HepG2 (cell line): ENCODE results near the gene GALNT1. TPM values are rescaled to one million over a fixed set of nuclear protein-coding genes. Genes with fewer than 3 reads are reported as not detected.

Experiments
- ATAC-seq: fragments of 200-7000 bp; cut with Tn5 transposase; 3 replicates; pipeline ENCODE4 v1.9.1; 2020; ENCODE audit warnings: mild to moderate bottlenecking, moderate library complexity
- BruUV-seq: library from RNA; stranded (reverse); fragments of 400-500 nt; replicated peaks from 2 replicates; lab custom pipeline; 2021; lab: Mats Ljungman, UMichigan
- CTCF ChIA-PET: fragments of 300-600 bp; formaldehyde crosslinking; extraction: SDS; loops from one replicate; lab custom pipeline; 2021; ENCODE audit warnings: low total read pairs, inconsistent platforms, low intra/inter-chr PET ratio; lab: Yijun Ruan, JAX
- POLR2A ChIA-PET: fragments of 350-600 bp; sonication (Branson Sonifier 250); formaldehyde crosslinking; loops from one replicate; lab custom pipeline; 2020; ENCODE audit warnings: antibody characterized with exemption, inconsistent platforms; lab: Yijun Ruan, JAX
- DNase-seq: peaks from one replicate; pipeline ENCODE4 v3.0.0-alpha.2; 2015; ENCODE audit warnings: low spot score
- FAIRE-seq: peaks from 3 replicates; lab custom pipeline; 2011; peaks lifted over from hg19 to GRCh38; lab: Jason Lieb, UNC
- H2AFZ ChIP-seq: one replicate; pipeline ENCODE4 v1.6.1; 2011; ENCODE audit warnings: low read length, inconsistent platforms
- H3K27ac ChIP-seq: fragments of 300-600 bp; 3 replicates; pipeline ENCODE4 v1.8.0; 2011; ENCODE audit warnings: mixed run types, mild to moderate bottlenecking, mixed read lengths, low read length, inconsistent platforms; ENCODE audit not compliant: insufficient read depth; ENCODE audit errors: extremely low read length
- H3K27me3 ChIP-seq, 2 experiments: fragments of 200-600 bp in 1 of 2; 2 replicates in 1 of 2; 3 replicates in 1 of 2; pipeline versions ENCODE4 v1.6.0 to v1.8.0; 2011; ENCODE audit warnings: low read length in 2 of 2, mild to moderate bottlenecking in 2 of 2, moderate library complexity in 2 of 2, inconsistent platforms in 1 of 2; ENCODE audit not compliant: insufficient read depth in 2 of 2, control insufficient read depth in 1 of 2
- H3K36me3 ChIP-seq, 2 experiments: fragments of 200-600 bp in 1 of 2; replicated peaks in 1 of 2; 2 replicates in 1 of 2; 3 replicates in 1 of 2; pipeline versions ENCODE4 v1.5.1 to v1.8.0; 2011; ENCODE audit warnings: low read length in 2 of 2, inconsistent platforms in 1 of 2; ENCODE audit not compliant: insufficient read depth in 2 of 2, control insufficient read depth in 1 of 2
- H3K4me1 ChIP-seq: 2 replicates; pipeline ENCODE4 v1.5.1; 2012; ENCODE audit warnings: low read length, inconsistent platforms; ENCODE audit not compliant: insufficient read depth
- H3K4me2 ChIP-seq: 2 replicates; pipeline ENCODE4 v1.6.0; 2011; ENCODE audit warnings: low read depth, low read length, inconsistent platforms
- H3K4me3 ChIP-seq, 3 experiments: fragments of 200-600 bp in 1 of 3; sonication (generic), shearing (Covaris generic) in 1 of 3; replicated peaks in 1 of 3; 2 replicates each; pipeline ENCODE4 v1.5.1; 2011 to 2016; ENCODE audit warnings: low read length in 3 of 3, inconsistent platforms in 2 of 3, low read depth in 2 of 3, mild to moderate bottlenecking in 2 of 3, control low read depth in 1 of 3, mixed read lengths in 1 of 3; ENCODE audit not compliant: insufficient read depth in 1 of 3
- H3K79me2 ChIP-seq: one replicate; pipeline ENCODE4 v1.6.1; 2011; ENCODE audit warnings: low read length, inconsistent platforms; ENCODE audit not compliant: insufficient read depth
- H3K9ac ChIP-seq: 2 replicates; pipeline ENCODE4 v1.6.0; 2011; ENCODE audit warnings: mild to moderate bottlenecking, low read depth, low read length, inconsistent platforms; ENCODE audit not compliant: insufficient read depth
- H3K9me3 ChIP-seq: 2 replicates; pipeline ENCODE4 v1.5.1; 2012; ENCODE audit warnings: mild to moderate bottlenecking, low read length
- H4K20me1 ChIP-seq: 2 replicates; pipeline ENCODE4 v1.6.0; 2011; ENCODE audit warnings: inconsistent platforms, mild to moderate bottlenecking, low read length, moderate library complexity; ENCODE audit not compliant: insufficient read depth
- CC2D1A ChIP-seq: sonication (generic); formaldehyde crosslinking; IDR thresholded peaks from 2 replicates; pipeline ENCODE4 v1.8.1; 2023; ENCODE audit warnings: mild to moderate bottlenecking, missing genetic modification reagents
- DBP ChIP-seq: sonication (generic); formaldehyde crosslinking; IDR thresholded peaks from 2 replicates; pipeline ENCODE4 v1.4.0; 2020; ENCODE audit warnings: missing genetic modification reagents; ENCODE audit errors: not compliant biosample characterization
- FOXP1 ChIP-seq, 2 experiments: fragments of 450-650 bp in 1 of 2; IDR thresholded peaks; 2 replicates each; pipeline ENCODE4 v1.6.1; 2017 to 2018; ENCODE audit warnings: antibody characterized with exemption in 1 of 2
- HNRNPL ChIP-seq: fragments of 200-400 bp; formaldehyde crosslinking; IDR thresholded peaks from 2 replicates; pipeline ENCODE4 v1.6.1; 2017; ENCODE audit warnings: mild to moderate bottlenecking, low read depth, low read length
- MEF2D ChIP-seq: sonication (generic); formaldehyde crosslinking; IDR thresholded peaks from 2 replicates; pipeline ENCODE4 v1.5.1; 2020; ENCODE audit warnings: mild to moderate bottlenecking, missing genetic modification reagents
- SAFB2 ChIP-seq: sonication (generic); formaldehyde crosslinking; IDR thresholded peaks from 2 replicates; pipeline ENCODE4 v1.5.1; 2020; ENCODE audit warnings: missing genetic modification reagents, low read depth, mild to moderate bottlenecking, borderline replicate concordance
- THAP8 ChIP-seq: sonication (generic); formaldehyde crosslinking; IDR thresholded peaks from 2 replicates; pipeline ENCODE4 v1.5.1; 2020; ENCODE audit warnings: missing genetic modification reagents, mild to moderate bottlenecking, borderline replicate concordance
- WIZ ChIP-seq: sonication (generic); formaldehyde crosslinking; IDR thresholded peaks from 2 replicates; pipeline ENCODE4 v1.5.1; 2020; ENCODE audit warnings: mild to moderate bottlenecking, missing genetic modification reagents
- ZNF276 ChIP-seq: sonication (generic); formaldehyde crosslinking; IDR thresholded peaks from 2 replicates; pipeline ENCODE4 v1.4.0; 2020; ENCODE audit warnings: mild to moderate bottlenecking, low read depth, missing genetic modification reagents
- ZNF34 ChIP-seq: sonication (generic); formaldehyde crosslinking; IDR thresholded peaks from 2 replicates; pipeline ENCODE4 v1.4.0; 2020; ENCODE audit warnings: mild to moderate bottlenecking, missing genetic modification reagents, borderline replicate concordance
- ZNF576 ChIP-seq: sonication (generic); formaldehyde crosslinking; IDR thresholded peaks from 2 replicates; pipeline ENCODE4 v1.4.0; 2020; ENCODE audit warnings: mild to moderate bottlenecking, missing genetic modification reagents
- ZNF740 ChIP-seq: sonication (generic); formaldehyde crosslinking; IDR thresholded peaks from 2 replicates; pipeline ENCODE4 v1.4.0; 2020; ENCODE audit warnings: missing genetic modification reagents
- WGBS: methylation state at CpG from one replicate; pipeline ENCODE4 v1.1.6; 2017; ENCODE audit warnings: low lambda C conversion rate; 5-methylcytosine and 5-hydroxymethylcytosine counted together
- in situ Hi-C: cut with HindIII; loops from 2 replicates; pipeline ENCODE4 v1.10.0; 2017; ENCODE audit warnings: low pct_unique_long_range_greater_than_20kb; ENCODE audit not compliant: extremely low pct_ligation_motif_present
- intact Hi-C: fragments of 100-400 bp; cut with micrococcal nuclease; formaldehyde crosslinking; loops from one replicate; pipeline ENCODE4 v1.10.0; 2022; ENCODE audit not compliant: unreplicated experiment
- polyA plus RNA-seq, 8 experiments: library from polyadenylated mRNA; depleted of rRNA in 3 of 8; stranded (reverse) in 7 of 8; unstranded in 1 of 8; fragments of >200 nt; fragmentation: Illumina TruSeq in 4 of 8; extraction: Trizol in 4 of 8; gene quantifications; 2 replicates each; pipeline versions ENCODE4 v1.2.1 to v1.2.3, GENCODE V29; 2011 to 2016; ENCODE audit warnings: low read depth in 4 of 8, missing spikeins in 1 of 8, mixed read lengths in 1 of 8; ENCODE audit not compliant: insufficient read depth in 1 of 8
- total RNA-seq, 5 experiments: library from RNA; depleted of rRNA; stranded (reverse); fragments of >200 nt; fragmentation: Illumina TruSeq; extraction: Trizol; gene quantifications; 2 replicates each; pipeline ENCODE4 v1.2.3, GENCODE V29; 2016; ENCODE audit warnings: low read depth in 1 of 5
- TF ChIP-seq, protein P1 (sequence below): IDR thresholded peaks from 2 replicates; pipeline ENCODE4 v1.6.1; 2016; ENCODE audit warnings: low read depth, missing genetic modification reagents, missing compliant biosample characterization

Gene GALNT1
- total and polyA plus RNA-seq, 2 of the 13 experiments (the other 11 are each of a cell fraction or from before 2014, with no cell fraction given) = 41.1 to 100 TPM

GRCh38 chr18:35717182-35717581 lies 135.6 kb downstream of the GALNT1 start:
- DNase-seq (no peak), FAIRE-seq (no peak), ATAC-seq (no peak)
- H3K79me2 ChIP-seq = no peaks in the 10 kb centered on the region
- peaks cover 68% of the 10 kb centered on the region for H3K4me1 ChIP-seq
- WGBS = 97% methylated on average over 5 of the region's 5 CpGs
- in situ Hi-C loops (no loop called here), intact Hi-C loops (no loop called here)
- no peak overlapping the region for H3K9ac ChIP-seq
- peak overlapping the region; percentile 69 for H3K27ac ChIP-seq
- BruUV-seq = no TSS peak
- no peak overlapping the region for H3K4me2 ChIP-seq
- no peaks in the 10 kb centered on the region for H4K20me1 ChIP-seq
- ChIA-PET POLR2A (no interaction called here), CTCF (no interaction called here)
- H2AFZ ChIP-seq = no peak overlapping the region
- H3K27me3 ChIP-seq = no peaks in the 10 kb centered on the region
- H3K36me3 ChIP-seq = no peaks in the 10 kb centered on the region
- TF ChIP-seq FOXP1 (IDR thresholded peaks at IDR 0.05) (no peak), FOXP1 (CRISPR knock-in tag; IDR thresholded peaks at IDR 0.05) (no peak), ZNF34 (no peak), ZNF576 (CRISPR knock-in tag) (no peak), ZNF740 (no peak), THAP8 (CRISPR knock-in tag) (no peak), CC2D1A (CRISPR knock-in tag) (no peak), HNRNPL (no peak), MEF2D (CRISPR knock-in tag) (no peak), WIZ (no peak), SAFB2 (CRISPR knock-in tag) (no peak), DBP (CRISPR knock-in tag) (no peak), ZNF276 (CRISPR knock-in tag) (no peak)
- TF ChIP-seq, protein P1, sequence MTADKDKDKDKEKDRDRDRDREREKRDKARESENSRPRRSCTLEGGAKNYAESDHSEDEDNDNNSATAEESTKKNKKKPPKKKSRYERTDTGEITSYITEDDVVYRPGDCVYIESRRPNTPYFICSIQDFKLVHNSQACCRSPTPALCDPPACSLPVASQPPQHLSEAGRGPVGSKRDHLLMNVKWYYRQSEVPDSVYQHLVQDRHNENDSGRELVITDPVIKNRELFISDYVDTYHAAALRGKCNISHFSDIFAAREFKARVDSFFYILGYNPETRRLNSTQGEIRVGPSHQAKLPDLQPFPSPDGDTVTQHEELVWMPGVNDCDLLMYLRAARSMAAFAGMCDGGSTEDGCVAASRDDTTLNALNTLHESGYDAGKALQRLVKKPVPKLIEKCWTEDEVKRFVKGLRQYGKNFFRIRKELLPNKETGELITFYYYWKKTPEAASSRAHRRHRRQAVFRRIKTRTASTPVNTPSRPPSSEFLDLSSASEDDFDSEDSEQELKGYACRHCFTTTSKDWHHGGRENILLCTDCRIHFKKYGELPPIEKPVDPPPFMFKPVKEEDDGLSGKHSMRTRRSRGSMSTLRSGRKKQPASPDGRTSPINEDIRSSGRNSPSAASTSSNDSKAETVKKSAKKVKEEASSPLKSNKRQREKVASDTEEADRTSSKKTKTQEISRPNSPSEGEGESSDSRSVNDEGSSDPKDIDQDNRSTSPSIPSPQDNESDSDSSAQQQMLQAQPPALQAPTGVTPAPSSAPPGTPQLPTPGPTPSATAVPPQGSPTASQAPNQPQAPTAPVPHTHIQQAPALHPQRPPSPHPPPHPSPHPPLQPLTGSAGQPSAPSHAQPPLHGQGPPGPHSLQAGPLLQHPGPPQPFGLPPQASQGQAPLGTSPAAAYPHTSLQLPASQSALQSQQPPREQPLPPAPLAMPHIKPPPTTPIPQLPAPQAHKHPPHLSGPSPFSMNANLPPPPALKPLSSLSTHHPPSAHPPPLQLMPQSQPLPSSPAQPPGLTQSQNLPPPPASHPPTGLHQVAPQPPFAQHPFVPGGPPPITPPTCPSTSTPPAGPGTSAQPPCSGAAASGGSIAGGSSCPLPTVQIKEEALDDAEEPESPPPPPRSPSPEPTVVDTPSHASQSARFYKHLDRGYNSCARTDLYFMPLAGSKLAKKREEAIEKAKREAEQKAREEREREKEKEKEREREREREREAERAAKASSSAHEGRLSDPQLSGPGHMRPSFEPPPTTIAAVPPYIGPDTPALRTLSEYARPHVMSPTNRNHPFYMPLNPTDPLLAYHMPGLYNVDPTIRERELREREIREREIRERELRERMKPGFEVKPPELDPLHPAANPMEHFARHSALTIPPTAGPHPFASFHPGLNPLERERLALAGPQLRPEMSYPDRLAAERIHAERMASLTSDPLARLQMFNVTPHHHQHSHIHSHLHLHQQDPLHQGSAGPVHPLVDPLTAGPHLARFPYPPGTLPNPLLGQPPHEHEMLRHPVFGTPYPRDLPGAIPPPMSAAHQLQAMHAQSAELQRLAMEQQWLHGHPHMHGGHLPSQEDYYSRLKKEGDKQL (CRISPR knock-in tag) = no peak
- peaks cover 17% of the 10 kb centered on the region for H3K9me3 ChIP-seq
- no peak overlapping the region for H3K4me3 ChIP-seq
